ENCODE results near the gene TSHZ1.

DNA sequence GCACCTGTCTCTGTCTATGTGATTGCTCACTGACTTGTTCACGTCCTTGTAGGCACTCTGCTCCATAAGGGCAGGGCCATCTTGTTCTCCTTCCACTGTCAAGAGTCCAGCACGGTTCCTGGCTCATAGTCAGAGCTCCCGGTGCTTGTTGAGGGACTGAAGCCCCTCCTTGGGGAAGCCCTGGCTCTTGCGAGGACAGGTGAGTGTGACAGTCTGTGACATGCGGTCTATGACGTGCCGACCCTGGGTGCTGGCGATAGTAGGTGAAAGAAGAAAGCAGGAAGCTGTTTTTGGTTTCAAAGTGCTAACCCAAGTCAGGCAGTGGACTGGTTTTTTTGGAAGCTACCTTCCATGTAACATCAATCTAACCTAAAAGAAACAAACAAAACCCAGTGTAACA lies 18.8 kb downstream of the TSHZ1 start:
- TF ChIP-seq, protein P1, sequence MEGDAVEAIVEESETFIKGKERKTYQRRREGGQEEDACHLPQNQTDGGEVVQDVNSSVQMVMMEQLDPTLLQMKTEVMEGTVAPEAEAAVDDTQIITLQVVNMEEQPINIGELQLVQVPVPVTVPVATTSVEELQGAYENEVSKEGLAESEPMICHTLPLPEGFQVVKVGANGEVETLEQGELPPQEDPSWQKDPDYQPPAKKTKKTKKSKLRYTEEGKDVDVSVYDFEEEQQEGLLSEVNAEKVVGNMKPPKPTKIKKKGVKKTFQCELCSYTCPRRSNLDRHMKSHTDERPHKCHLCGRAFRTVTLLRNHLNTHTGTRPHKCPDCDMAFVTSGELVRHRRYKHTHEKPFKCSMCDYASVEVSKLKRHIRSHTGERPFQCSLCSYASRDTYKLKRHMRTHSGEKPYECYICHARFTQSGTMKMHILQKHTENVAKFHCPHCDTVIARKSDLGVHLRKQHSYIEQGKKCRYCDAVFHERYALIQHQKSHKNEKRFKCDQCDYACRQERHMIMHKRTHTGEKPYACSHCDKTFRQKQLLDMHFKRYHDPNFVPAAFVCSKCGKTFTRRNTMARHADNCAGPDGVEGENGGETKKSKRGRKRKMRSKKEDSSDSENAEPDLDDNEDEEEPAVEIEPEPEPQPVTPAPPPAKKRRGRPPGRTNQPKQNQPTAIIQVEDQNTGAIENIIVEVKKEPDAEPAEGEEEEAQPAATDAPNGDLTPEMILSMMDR (IDR thresholded peaks at IDR 0.05) = no peak
- TF ChIP-seq POLR2A (IDR thresholded peaks at IDR 0.05) = no peak

All from body of pancreas (tissue), 4 donors.